ENCODE results near the gene CCDC86.

Gene CCDC86

DNA sequence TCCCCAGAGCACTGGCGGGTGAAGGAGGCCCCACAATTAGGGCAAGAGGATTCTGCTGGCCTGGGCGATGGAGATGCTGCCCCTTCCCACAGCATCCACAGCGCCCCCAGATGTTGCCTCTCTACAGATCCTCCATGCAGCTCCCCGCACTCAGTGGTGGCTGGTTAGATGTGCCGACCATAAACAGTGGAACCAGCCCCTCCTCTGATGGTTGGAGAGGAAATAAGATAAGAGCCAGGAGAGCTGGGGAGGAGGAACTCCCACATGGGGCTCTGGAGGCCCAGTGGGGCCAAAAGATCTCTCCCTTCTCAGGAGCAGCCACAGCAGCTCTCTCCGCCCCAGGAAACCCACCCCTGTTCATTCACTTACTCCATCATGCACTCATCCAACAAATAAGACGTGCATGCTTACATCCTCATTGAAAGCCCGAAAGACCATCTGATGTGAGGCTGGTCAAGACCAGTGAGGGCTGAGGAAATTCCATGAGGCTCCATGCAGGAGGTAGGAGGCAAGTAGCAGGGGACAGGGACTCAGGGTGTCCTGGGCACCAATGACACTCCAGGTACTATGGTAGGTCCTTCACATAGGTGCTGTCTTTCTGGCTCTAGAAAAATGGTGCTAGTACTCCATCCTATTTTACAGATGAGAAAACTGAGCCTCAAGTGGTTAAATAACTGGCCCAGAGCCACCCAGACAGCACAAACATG lies 12.4 kb downstream of the CCDC86 start:
- DNase-seq = no peak

DNA sequence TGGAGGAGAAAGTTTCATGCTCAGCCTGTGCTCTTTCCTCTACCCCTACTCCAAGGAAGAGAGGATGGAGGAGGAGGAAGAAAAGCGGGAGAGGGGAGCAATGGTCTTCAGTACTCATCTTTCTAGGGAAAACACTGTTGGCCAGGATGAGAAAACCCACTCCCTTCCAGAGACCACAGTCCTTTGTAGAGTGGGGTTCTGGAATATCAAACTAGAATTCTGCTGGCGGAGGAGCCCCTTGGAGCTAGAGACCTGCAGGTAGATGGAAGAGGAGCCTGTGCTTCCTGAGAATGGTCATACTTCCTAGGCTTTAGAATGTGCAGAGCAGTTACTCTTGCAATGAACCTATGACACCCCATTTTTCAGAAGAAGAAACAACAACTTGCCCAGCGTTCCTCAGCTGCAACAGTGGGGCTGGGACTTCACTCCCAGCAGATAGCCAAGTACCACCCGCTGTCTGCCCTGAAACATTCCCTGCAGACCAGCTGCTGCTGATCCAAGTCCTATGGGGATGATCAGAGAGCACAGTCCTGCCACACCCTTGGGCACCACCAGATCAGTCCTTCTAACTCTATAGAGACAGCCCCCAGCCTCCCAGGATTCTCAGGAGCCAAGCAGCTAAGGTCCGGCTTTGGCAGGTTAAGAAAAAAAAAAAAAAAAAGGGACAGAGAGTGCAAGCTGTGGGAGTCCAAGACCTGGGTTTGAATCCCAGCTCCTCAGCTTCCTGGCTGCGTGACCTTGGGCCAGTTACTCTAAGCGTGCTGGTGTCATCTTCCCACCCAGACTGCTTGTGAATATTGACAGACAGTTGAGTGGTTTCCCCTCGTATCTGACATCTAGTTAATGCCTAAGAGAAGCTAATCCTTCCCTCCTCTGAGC lies 13.2 kb downstream of the CCDC86 start:
- DNase-seq = no peak

DNA sequence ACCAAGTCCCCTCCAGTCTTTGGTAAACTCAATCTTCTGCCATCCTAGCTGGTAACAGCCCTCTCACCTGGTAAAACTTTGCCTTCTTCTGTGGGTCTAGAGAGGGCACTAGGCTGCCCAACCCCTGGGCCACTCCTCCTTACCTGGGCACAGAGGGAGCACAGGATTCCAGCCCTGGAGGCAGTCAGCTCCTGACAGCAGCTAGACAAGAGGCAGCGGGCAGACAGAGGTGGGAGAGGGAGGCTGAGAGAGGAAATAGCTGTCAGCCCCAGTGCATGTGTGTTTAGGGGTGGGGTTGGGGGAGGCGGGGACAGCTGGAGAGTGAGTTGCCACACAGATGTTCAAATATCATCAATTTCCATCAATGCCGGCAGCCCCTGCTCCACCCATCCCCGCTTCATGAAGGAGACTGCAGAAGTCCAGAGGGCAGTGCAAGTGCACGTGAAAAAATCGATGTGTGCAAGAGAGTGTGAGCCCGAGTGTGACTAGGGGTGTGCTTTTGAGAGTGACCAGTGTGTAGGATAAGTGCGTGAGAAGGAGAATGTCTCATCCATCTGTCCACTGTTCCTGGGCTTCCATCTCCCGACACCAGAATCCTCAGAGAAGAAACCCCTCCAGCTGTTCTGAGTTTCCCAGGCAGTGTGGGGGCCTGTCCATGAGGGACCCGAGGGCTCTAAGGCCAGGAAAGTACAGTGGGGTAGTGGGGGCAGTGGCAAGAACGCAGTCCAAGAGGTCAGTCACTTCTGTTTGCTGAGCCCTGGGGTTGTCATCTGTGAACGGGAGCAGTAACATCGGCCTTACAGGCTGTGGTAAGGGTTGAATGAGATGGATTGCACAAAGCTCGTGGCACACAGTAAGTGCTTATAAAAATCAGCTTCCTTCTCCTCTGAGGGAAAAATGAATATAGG lies 14.1 kb downstream of the CCDC86 start, which contains the start of gene PTGDR2:
Gene PTGDR2, minus strand, starts transcription at position 225 of the 908 bp plus-strand sequence. CDS start 2,228 bp downstream, outside the sequence.
- no peak for DNase-seq

DNA sequence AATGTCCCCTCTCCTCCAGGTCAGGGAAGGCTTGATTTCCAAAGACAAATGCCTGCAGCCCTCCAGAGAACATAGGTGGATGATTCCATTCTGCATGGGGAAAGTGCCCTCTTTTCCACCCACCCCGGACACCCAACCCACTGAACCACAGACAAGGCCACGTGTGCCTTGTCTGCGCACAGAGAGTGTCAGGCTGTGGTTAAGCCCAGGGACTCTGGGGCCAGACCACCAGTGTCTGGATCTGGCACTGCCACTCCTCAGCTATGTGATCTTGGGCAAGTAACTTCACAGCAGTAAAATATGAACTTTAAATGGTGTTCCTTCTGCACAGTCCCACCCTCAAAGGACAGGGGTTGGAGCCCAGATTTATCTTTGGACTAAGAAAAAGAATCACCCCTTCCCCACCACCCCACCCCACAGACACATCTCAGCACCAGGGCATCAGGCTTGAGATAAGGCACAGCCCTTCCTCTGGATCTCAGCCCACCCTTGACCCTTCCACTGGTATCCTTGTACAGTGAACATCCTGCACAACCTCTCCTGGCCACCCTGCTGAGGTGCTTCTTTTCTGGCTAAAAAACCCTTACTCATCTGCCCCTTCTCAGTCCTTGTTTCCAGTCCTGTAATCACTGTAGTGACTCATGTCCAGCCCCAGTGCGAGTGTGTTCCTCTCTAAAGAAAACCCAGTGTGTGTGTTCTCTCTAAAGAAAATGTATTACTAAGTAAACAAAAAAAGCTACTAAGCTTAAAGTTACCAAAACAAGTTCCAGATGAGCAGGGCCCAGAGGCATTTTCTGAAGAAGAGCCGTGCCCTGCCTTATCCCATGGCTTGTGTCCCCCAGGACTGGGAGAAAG lies 15.7 kb downstream of the CCDC86 start:
- DNase-seq = no peak

DNA sequence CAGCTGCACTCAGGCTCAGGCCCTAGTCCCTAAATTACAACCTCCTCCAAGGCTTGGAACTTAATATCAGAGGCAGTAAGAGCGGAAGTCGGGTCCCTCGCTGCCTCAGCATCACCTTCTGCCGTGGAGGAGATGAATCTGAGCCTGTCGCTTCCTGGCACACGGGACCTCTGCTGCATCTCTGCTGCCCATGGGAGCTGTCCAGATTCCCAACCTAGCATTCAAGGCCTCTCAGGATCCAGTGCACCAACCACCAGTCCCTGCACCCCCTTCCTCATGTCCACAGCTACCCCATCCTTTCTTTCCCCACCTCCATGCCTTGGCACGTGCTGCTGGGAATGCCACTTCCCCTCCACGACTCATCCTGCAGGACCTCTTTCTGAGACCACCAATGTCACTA lies 16.3 kb downstream of the CCDC86 start:
- no peak for DNase-seq

DNA sequence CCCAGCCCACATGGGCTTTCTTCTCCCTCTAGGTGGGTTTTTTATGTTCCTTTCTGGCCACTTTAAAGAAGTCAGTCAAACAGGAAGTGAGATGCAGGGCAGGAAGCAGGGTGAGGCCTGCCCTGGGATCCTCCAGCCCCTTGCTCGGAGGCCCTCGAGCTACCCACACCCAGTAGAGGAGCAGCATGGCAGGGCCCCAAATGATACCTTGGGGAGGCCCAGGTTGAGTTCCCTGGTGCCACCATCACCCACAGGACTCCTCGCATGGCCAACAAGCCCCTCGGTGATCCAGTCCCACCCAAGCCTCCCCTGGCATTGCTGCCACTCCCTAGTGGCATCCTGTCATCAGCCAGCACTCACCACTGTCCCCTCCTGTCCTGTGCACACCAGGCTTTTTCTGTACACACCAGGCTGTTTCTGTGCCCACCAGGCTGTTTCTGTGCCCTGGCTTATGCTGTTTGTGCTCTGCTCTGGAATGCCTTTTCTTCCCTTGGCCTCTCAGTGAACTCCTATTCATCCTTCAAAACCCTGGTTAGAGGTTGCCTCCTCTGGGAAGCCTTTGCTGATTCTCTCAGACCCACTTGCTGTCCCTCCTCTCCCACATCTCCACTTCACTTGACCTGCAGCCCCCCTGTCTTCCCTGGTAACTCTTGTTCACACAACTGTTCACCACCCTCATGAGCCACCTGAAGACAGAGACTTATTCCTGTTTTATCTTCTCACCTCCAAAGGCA lies 17.0 kb downstream of the CCDC86 start:
- DNase-seq = no peak

DNA sequence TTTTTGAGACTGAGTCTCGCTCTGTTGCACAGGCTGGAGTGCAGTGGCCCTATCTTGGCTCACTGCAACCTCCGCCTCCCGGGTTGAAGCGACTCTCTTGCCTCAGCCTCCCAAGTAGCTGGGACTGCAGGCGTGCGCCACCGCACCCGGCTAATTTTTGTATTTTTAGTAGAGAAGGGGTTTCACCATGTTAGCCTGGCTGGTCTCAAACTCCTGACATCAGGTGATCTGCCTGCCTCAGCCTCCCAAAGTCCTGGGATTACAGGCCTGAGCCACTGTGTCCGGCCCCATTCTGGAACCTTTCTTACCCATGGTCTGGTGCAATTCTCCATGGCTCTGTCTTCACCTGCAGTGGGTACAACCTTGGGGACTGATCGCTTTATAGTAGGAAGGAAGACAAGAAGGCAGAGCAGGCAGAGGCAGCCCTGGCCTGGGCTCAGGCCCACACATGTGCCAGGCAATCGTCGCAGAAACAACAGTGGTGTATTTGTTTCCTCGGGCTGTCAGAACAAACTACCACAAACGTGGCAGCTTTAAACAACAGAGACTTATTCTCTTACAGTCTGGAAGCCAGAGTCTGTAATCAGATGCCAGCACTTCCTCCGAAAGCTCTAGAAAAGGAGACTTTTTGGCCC lies 17.8 kb downstream of the CCDC86 start:
- no peak for DNase-seq

DNA sequence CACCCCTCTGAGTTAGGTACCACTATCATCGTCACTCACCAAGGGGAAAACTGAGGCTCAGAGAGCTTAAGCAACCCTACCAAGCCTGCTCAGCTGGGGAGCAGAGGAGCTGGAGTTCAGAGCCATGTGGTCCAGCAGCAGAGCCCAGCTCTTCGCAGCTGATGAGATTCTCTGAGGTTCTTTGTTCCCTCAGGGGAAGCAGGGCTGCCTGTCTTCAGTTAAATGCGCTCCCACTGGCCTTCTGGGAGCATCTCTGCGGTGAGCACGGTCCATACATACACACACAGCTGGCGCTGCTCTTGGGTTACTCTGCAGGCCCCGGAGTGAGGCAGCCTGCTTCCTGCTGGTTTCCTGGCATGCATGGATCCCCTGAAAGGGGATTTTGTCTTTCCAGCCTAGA lies 19.0 kb downstream of the CCDC86 start:
- DNase-seq = no peak

DNA sequence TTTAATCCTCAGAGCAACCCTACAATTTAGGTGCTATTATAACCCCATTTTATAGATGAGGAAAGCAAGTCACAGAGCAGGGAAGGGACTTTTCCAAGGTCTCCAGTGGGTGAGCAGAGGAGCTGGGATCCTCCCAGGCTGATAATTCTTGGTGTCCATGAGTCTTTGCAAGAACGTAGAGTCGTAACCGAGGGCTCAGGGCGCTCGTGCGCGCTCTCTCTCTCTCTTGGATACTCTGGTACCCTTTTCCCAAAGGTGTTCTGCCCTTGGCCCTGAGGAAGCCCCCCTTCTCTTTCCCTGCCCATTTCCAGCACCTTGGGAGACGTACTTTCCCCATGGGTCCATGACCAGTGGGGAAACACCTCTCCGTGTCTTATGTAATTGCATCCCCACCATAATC lies 20.3 kb downstream of the CCDC86 start:
- DNase-seq = no peak

DNA sequence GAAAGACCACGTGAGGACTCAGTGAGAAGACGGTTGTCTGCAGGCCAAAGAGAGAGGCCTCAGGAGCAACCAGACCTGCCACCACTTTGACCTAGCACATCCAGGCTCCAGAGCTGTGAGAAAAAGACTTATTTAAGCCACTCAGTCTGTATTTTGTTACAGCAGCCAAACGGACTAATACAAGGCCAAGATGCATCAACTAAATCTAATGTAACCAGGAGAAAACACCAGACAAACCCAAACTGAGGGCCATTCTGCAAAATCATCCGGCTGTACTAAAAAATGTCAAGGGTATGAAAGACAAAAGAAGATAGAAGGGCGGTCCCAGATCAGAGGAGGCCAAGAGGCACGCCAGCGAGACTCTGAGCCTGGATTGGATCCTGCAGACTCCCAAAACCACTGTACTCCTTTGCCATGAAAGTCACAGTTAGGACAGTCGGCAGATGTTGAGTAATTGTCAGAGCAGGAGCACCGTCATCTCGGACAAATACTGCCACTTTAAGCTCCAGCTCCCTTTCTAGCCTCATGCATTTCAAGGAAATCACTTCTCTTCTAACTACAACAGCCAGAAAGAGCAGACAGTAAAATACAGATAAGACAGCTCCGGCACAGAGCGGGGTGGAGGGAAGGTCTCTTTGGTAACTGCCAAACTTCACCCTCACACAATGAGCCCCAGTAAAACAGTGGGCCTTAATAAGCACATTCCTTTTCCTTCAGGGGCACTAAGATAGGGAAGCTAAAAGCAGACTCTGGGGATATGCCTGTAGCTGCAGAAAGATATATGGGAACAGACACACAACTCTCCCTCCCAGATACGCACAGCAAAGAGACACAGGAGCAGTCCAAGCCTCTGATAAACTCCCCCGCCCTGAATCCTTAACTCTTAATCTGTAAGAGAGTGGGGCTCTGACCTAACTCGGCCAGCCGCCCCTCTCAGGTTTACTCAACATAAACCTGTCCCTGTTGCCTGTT lies 21.9 kb downstream of the CCDC86 start:
- no peak for DNase-seq

DNA sequence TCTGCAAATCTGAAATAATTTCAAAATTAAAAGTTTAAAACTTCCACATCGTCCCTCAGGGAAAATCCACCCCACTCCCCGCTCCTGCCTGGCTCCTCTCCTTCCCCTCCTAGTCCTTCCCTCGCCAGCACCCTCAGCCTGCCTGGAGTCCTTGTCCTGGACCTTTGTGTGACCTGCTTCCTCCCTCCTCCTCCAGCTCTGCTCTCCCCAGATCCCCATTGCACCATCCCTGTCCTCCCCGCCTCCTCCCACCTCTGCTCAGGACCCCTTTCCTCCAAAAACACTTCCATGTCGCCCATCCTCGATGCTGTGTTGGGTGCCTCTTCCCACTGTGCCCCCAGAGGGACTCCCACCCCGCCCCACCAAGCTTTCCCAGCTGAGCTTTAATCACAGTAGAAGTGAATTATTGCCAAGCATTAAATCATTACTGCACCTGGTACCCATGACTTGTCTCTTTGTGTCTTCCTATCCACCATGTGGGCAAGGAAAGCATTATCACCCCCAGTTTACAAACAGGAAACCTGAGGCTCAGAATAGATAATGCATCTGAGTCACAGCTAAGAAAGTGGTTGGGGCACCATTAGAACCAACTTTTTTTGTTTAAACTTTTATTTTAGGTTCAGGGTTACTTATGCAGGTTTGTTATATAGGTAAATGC lies 23.1 kb downstream of the CCDC86 start:
- no peak for DNase-seq

DNA sequence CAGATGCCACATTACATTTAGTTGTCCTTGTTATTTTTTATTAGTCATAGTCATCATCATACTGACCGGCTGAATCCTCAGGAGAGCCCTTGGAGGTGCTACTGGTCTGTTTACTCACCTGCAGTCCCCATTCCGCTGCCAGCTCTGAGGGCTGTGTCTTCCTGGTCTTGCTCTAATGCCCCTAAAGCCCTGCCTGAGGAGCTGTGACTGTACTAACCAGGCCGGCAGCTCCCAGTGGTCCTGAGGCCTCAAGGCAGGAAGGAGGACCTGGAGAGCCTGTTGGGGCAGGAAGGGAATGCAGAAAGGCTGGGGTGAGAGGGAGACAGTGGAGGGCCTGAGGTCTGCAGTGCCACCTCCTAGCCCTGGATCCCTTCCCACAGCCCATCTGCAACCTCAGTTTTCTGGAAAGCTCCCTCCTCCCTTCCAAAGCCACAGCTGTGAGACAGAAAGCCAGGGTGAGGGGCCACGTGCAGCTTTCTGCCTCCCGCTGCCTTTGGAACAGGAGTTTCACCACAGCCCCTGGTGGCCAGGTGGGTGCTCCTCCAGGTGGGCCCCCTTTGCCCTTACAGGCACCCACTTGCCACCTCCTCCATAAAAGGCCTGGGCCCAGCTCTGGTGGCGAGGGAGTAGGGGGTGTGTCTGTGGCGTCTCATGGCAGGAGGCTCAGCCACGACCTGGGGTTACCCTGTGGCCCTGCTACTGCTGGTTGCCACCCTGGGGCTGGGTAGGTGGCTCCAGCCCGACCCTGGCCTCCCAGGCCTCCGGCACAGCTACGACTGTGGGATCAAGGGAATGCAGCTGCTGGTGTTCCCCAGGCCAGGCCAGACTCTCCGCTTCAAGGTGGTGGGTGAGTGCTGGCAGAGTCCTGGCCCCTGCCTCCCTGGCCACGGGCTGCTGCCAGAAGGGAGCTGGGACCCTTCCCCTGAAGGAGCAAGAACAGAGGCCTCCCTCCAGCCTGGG lies 25.3 kb downstream of the CCDC86 start, which contains the start of gene ZP1:
Gene ZP1, plus strand, starts transcription at position 632 of the 960 bp plus-strand sequence. Its CDS starts 20 bp downstream, at position 652.
- no peak for DNase-seq

DNA sequence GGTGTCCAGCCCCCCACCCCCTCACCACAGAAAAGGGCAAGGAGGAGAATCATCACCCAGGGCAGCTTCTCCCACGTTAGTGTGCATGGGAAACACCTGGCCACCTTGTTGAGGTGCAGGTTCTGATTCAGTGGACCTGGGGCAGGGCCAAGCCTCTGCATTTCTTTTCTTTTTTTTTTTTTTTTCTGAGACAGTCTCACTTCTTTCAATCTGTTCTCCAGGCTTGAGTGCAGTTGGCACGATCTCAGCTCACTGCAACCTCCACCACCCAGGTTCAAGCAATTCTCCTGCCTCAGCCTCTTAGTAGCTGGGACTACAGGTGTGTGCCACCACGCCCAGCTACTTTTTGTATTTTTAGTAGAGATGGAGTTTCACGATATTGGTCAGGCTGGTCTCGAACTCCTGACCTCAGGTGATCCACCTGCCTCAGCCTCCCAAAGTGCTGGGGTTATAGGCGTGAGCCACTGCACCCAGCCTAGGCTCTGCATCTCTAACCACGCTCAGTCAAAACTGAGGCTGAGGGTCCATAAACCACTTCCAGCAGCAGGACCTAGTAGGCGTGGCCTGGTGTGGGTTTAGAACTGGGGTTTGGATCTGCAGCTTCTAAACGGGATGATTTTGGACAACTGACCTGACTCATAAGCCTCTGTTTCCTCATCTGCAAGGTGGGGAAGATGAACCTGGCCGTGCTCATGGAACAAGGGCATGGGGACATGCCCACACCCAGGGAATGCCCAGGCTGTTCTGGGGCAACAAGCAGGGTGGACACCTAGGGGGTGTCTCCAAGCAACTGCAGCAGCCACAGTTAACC lies 26.2 kb downstream of the CCDC86 start:
- no peak for DNase-seq

DNA sequence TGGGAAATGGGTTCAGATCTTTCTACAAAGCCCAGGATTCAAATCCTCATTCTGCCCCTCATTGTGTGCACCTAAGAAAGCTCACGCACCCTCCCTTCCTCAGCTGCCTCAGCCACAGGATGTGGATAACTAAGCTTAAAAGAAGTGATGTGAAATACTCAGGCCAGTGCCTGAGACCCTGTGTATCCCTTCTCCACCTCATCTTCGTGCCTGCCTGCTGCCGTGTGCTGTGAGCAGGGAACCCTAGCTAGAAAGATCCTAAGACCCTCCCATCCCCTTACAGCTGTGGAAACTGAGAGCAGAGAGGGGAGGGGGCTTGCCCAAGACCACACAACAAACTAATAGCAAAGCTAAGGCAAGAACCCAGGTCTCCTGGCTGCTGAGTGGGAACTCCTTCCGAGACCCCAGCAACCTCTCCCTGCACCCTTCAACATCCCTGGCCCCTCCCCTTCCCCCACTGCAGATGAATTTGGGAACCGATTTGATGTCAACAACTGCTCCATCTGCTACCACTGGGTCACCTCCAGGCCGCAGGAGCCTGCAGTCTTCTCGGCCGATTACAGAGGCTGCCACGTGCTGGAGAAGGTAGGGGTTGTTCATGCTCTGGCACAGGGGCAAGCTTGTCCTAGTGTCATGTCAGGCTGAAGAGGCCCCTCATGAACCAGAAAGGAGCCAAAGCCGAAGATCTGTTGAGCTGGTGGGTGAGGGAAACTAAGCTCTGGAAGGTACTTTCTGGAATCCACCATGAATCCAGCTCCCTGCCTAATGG lies 27.0 kb downstream of the CCDC86 start:
- DNase-seq = no peak

DNA sequence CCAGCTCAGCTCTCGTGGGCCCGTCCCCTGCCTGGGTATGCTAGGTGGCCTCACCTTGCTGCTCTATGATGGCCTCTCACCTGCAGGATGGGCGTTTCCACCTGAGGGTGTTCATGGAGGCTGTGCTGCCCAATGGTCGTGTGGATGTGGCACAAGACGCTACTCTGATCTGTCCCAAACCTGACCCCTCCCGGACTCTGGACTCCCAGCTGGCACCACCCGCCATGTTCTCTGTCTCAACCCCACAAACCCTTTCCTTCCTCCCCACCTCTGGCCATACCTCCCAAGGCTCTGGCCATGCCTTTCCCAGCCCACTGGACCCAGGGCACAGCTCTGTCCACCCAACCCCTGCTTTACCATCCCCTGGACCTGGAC lies 27.5 kb downstream of the CCDC86 start:
- no peak for DNase-seq

DNA sequence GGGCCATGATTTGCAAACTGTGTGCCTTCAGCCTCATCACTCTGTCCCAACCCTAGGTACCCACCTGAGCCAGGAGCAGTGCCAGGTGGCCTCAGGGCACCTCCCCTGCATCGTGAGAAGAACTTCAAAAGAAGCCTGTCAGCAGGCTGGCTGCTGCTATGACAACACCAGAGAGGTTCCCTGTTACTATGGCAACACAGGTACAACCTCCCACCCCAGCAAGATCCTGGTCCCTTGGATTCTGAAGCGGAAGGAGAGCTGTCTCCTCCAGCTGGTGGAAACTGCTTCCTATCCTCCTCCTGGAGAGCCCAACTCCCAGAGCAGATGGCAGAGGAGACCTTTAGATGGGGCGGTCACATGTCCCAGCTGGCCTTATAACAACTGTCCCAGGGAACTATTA lies 28.4 kb downstream of the CCDC86 start:
- no peak for DNase-seq
